K562 treated with DMSO at 1 percent for 4 hours (cell line): ENCODE data around the gene SNX18. TPM values are rescaled to one million over a fixed set of nuclear protein-coding genes. Genes with fewer than 3 reads are reported as not detected.

Experiments
- total RNA-seq: library from RNA; unstranded; fragments of 300-600 nt; gene quantifications from 2 replicates; pipeline ENCODE4 v1.2.3, GENCODE V29; 2022; ENCODE audit not compliant: insufficient read depth

SNX18 gene
- 6.7 and 8.8 TPM in 2 replicates for total RNA-seq

DNA sequence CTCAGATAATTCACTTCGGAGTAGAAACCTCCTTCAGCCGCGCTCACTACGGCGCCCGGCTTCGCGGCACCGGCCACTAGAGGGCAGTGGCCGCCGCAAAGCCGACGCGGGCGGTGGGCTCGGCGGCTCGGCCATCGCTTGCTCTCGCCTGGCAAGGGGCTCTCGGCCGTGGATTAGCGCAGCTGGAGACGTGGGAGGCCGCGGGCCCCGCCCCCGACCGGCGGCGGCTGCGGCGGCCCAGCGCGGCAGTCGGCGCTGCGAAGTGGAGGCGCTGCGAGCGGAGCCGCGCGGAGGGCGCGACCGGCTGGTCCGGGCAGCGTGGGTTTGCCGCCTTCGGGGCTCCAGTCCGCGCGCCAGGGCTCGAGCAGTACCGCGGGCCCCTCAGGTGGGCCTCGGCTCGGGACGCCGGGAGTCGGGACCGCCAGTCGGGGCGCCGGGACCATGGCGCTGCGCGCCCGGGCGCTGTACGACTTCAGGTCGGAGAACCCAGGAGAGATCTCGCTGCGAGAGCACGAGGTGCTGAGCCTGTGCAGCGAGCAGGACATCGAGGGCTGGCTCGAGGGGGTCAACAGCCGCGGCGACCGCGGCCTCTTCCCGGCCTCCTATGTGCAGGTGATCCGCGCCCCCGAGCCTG, at the start of gene SNX18:
Gene SNX18 (plus strand): TSS at position 248 of the 634 bp plus-strand sequence. CDS start 194 bp downstream, at position 442.

Other genes with a start within 250 kb of the SNX18 start
- 26.9 and 34.3 TPM in 2 replicates for gene ARL15, start 207.2 kb upstream of the SNX18 start, total RNA-seq
- gene HSPB3, start 62.1 kb upstream of the SNX18 start, total RNA-seq = 3.9 and 5.4 TPM in 2 replicates